Body of pancreas (tissue), 4 donors: ENCODE data around the gene SLC2A4. TPM values are rescaled to one million over a fixed set of nuclear protein-coding genes. Genes with fewer than 3 reads are reported as not detected.

Source experiments
- ATAC-seq: fragments of 150-250 bp; one replicate; pipeline ENCODE4 v1.9.1; 2016
- DNase-seq, 4 donors: peaks; one replicate each; pipeline ENCODE4 v3.0.0-alpha.2; 2019
- H3K27ac ChIP-seq, 4 donors: fragments of 200-600 bp; sonication (generic); 1 replicate in 3 of 4; 2 replicates in 1 of 4; pipeline versions ENCODE4 v1.5.1 to v1.6.1; 2016 to 2019; ENCODE audit warnings: mild to moderate bottlenecking in 1 of 4, mixed read lengths in 1 of 4, moderate library complexity in 1 of 4
- H3K27me3 ChIP-seq, 2 donors: fragments of 200-600 bp; sonication (generic); one replicate each; pipeline ENCODE4 v1.6.0; 2016; ENCODE audit warnings: mild to moderate bottlenecking in 1 of 2
- H3K36me3 ChIP-seq, 2 donors: fragments of 200-600 bp; sonication (generic); replicated peaks in 1 of 2; 2 replicates each; pipeline ENCODE4 v1.5.1; 2016; ENCODE audit warnings: low read depth in 2 of 2; ENCODE audit not compliant: insufficient read depth in 1 of 2
- H3K4me1 ChIP-seq: fragments of 200-600 bp; sonication (generic); one replicate; pipeline ENCODE4 v1.6.0; 2016
- H3K4me3 ChIP-seq, 2 donors: fragments of 200-600 bp; sonication (generic); 1 replicate in 1 of 2; 2 replicates in 1 of 2; pipeline ENCODE4 v1.5.1; 2016 to 2019
- H3K9me3 ChIP-seq, 3 donors: fragments of 200-600 bp; sonication (generic); 1 replicate in 2 of 3; 2 replicates in 1 of 3; pipeline ENCODE4 v1.5.1; 2016
- CTCF ChIP-seq, 7 experiments: fragments of 450-650 bp in 4 of 7; fragments of 200-600 bp in 3 of 7; sonication (generic) in 3 of 7; IDR thresholded peaks; one replicate each; pipeline ENCODE4 v1.5.1; 2016 to 2019; ENCODE audit warnings: antibody characterized with exemption in 7 of 7
- POLR2A ChIP-seq, 3 donors: fragments of 450-650 bp; IDR thresholded peaks; one replicate each; pipeline ENCODE4 v1.6.1; 2016; ENCODE audit warnings: antibody characterized with exemption in 3 of 3, mild to moderate bottlenecking in 2 of 3
- WGBS, 2 donors: methylation state at CpG; one replicate each; pipeline ENCODE4 v1.1.5; 2017; 5-methylcytosine and 5-hydroxymethylcytosine counted together
- intact Hi-C: fragments of 100-400 bp; cut with DNase I; formaldehyde crosslinking; loops from one replicate; pipeline ENCODE4 v1.15.1; 2023
- total RNA-seq, 2 donors: library from RNA; depleted of rRNA; stranded (reverse); fragments of >200 nt; gene quantifications; one replicate each; pipeline ENCODE4 v1.1.0, GENCODE V29; 2016

The SLC2A4 gene
- total RNA-seq, 2 donors from 2014 or later: 1.3 to 10.5 TPM

GRCh38 chr17:7285679-7286078 lies 4.2 kb downstream of the SLC2A4 start:
- H3K9me3 ChIP-seq: no peaks in the 10 kb centered on the region
- no peak overlapping the region for H3K4me3 ChIP-seq
- H3K36me3 ChIP-seq: no peaks in the 10 kb centered on the region
- H3K27ac ChIP-seq: no peak overlapping the region
- no peak for ATAC-seq
- DNase-seq: no peak
- TF ChIP-seq POLR2A (IDR thresholded peaks at IDR 0.05) (no peak), CTCF (IDR thresholded peaks at IDR 0.05) (no peak)
- peaks cover 19% of the 10 kb centered on the region for H3K4me1 ChIP-seq
- intact Hi-C loops: loop anchor here (5.0 to 10.0 kb wide), 2 partner anchors 57 to 221 kb away; no protein-coding TSS in a partner anchor
- WGBS, 2 donors: 86 to 91% methylated on average over 12 of the region's 12 CpGs
- H3K27me3 ChIP-seq: no peaks in the 10 kb centered on the region

GRCh38 chr17:7289256-7290032 lies 7.9 kb downstream of the SLC2A4 start:
- DNase-seq: no peak
- WGBS, 2 donors: 91 to 93% methylated on average over 6 to 15 of the region's 18 CpGs
- TF ChIP-seq POLR2A (IDR thresholded peaks at IDR 0.05): no peak
- TF ChIP-seq CTCF (IDR thresholded peaks at IDR 0.05): no peak
- H3K4me1 ChIP-seq: peaks cover 9% of the 10 kb centered on the region
- ATAC-seq: no peak
- no peak overlapping the region for H3K27ac ChIP-seq
- H3K36me3 ChIP-seq: no peaks in the 10 kb centered on the region
- H3K4me3 ChIP-seq: no peak overlapping the region
- intact Hi-C loops: loop anchor here (5.0 to 10.0 kb wide), 2 partner anchors 53 to 225 kb away; no protein-coding TSS in a partner anchor
- no peaks in the 10 kb centered on the region for H3K27me3 ChIP-seq
- no peaks in the 10 kb centered on the region for H3K9me3 ChIP-seq

GRCh38 chr17:7290166-7290565 lies 8.6 kb downstream of the SLC2A4 start:
- H3K27me3 ChIP-seq: no peaks in the 10 kb centered on the region

GRCh38 chr17:7290685-7291084 lies 9.2 kb downstream of the SLC2A4 start:
- Histone ChIP-seq H3K27ac (no peak overlapping the region), H3K9me3 (no peaks in the 10 kb centered on the region), H3K4me3 (no peak overlapping the region), H3K36me3 (no peaks in the 10 kb centered on the region), H3K4me1 (peaks cover 21% of the 10 kb centered on the region), H3K27me3 (no peaks in the 10 kb centered on the region)
- TF ChIP-seq CTCF (IDR thresholded peaks at IDR 0.05): no peak
- no peak for TF ChIP-seq POLR2A (IDR thresholded peaks at IDR 0.05)
- ATAC-seq: no peak
- intact Hi-C loops: no loop called here
- 80 to 83% methylated on average over 11 of the region's 11 CpGs for WGBS, 2 donors
- DNase-seq: no peak

More at GRCh38 chr17:7290166-7290565, 8.6 kb downstream of the SLC2A4 start:
- WGBS, 2 donors: 89 to 93% methylated on average over 19 of the region's 19 CpGs
- Histone ChIP-seq H3K36me3 (no peaks in the 10 kb centered on the region), H3K4me3 (no peak overlapping the region), H3K27ac (no peak overlapping the region), H3K4me1 (peaks cover 16% of the 10 kb centered on the region), H3K9me3 (no peaks in the 10 kb centered on the region)
- DNase-seq (no peak), ATAC-seq (no peak)
- TF ChIP-seq CTCF (IDR thresholded peaks at IDR 0.05) (no peak), POLR2A (IDR thresholded peaks at IDR 0.05) (no peak)
- intact Hi-C loops: no loop called here

- H3K4me1 ChIP-seq: peaks cover 32% of the 10 kb centered on the region
- no peaks in the 10 kb centered on the region for H3K27me3 ChIP-seq
- 65 to 85% methylated on average over 2 of the region's 2 CpGs for WGBS, 2 donors
- H3K4me3 ChIP-seq: no peak overlapping the region
- intact Hi-C loops: no loop called here
- TF ChIP-seq CTCF (IDR thresholded peaks at IDR 0.05): no peak
- no peak for TF ChIP-seq POLR2A (IDR thresholded peaks at IDR 0.05)
- no peaks in the 10 kb centered on the region for H3K9me3 ChIP-seq
- DNase-seq (no peak), ATAC-seq (no peak)
- no peaks in the 10 kb centered on the region for H3K36me3 ChIP-seq
- H3K27ac ChIP-seq: no peak overlapping the region
Measured at GRCh38 chr17:7292194-7292593, 10.7 kb downstream of the SLC2A4 start.
